Spinal cord (tissue), 10 donors: ENCODE results near the gene YIPF3. TPM values are rescaled to one million over a fixed set of nuclear protein-coding genes. Genes with fewer than 3 reads are reported as not detected.
"Not testable (repeated sequence)": the region's sequence is repeated elsewhere in the genome, so short reads cannot be mapped to it uniquely, and the experiment has no call there.

Source experiments
- DNase-seq, 6 donors: peaks; one replicate each; pipeline versions ENCODE4 v3.0.0 to v3.0.0-alpha.2; 2013 to 2015; ENCODE audit warnings: low spot score in 6 of 6, low read depth in 4 of 6
- H3K27ac ChIP-seq: one replicate; pipeline ENCODE4 v1.5.1; 2013; ENCODE audit warnings: low read depth, low read length, control low read depth
- H3K27me3 ChIP-seq: one replicate; pipeline ENCODE4 v1.6.1; 2013; ENCODE audit warnings: low read length; ENCODE audit not compliant: control insufficient read depth, insufficient read depth
- H3K36me3 ChIP-seq: one replicate; pipeline ENCODE4 v1.6.1; 2013; ENCODE audit warnings: low read length; ENCODE audit not compliant: control insufficient read depth, insufficient read depth
- H3K4me1 ChIP-seq: one replicate; pipeline ENCODE4 v1.6.1; 2013; ENCODE audit warnings: low read length; ENCODE audit not compliant: control insufficient read depth, insufficient read depth
- H3K4me3 ChIP-seq: one replicate; pipeline ENCODE4 v1.5.1; 2013; ENCODE audit warnings: low read depth, low read length, control low read depth
- H3K9me3 ChIP-seq: one replicate; pipeline ENCODE4 v1.6.1; 2013; ENCODE audit warnings: low read length; ENCODE audit not compliant: control insufficient read depth, insufficient read depth
- WGBS: methylation state at CpG from one replicate; pipeline ENCODE4 v1.1.5; 2013; ENCODE audit warnings: missing lambda C conversion rate; ENCODE audit not compliant: insufficient coverage; 5-methylcytosine and 5-hydroxymethylcytosine counted together
- long read RNA-seq, 4 donors: transcript quantifications; one replicate each; lab custom pipeline, GENCODE V29; 2026
- polyA plus RNA-seq, 2 donors: library from polyadenylated mRNA; unstranded; fragments of 120-200 nt; gene quantifications; one replicate each; pipeline ENCODE4 v1.2.1, GENCODE V29; 2013; ENCODE audit not compliant: insufficient read length in 2 of 2
- total RNA-seq, 2 donors: library from RNA; depleted of rRNA in 1 of 2; stranded (reverse); fragments of 120-200 nt in 1 of 2; fragments of >200 nt in 1 of 2; gene quantifications; one replicate each; pipeline versions ENCODE4 v1.2.3 to v1.2.4, GENCODE V29; 2013 to 2014
- donor health status: healthy.

Gene YIPF3
- 100 to 1,000 TPM in 1 of 2 donors, 10 to 100 TPM in 1; 54.7 to 106 TPM for total RNA-seq
- polyA plus RNA-seq: 100 to 1,000 TPM; 125 to 140 TPM
- long read RNA-seq, donor 1, transcript YIPF3-211 (3 exons, 652 nt): minor isoform, 7 of 78 reads
- long read RNA-seq, donor 1, transcript YIPF3-202 (9 exons, 1,576 nt): major isoform, 48 of 78 reads
- long read RNA-seq, donor 1, partial matches to known transcripts: 17 of 78 reads
- long read RNA-seq, donor 1, other reads (novel, unspliced or antisense): 0 of 78 reads
- long read RNA-seq, donor 2, transcript YIPF3-202 (9 exons, 1,576 nt): major isoform, 12 of 22 reads
- long read RNA-seq, donor 2, partial matches to known transcripts: 7 of 22 reads
- long read RNA-seq, donor 2, other reads (novel, unspliced or antisense): 0 of 22 reads
- long read RNA-seq, donor 3, transcript YIPF3-202 (9 exons, 1,576 nt): major isoform, 23 of 59 reads
- long read RNA-seq, donor 3, partial matches to known transcripts: 25 of 59 reads
- long read RNA-seq, donor 3, other reads (novel, unspliced or antisense): 6 of 59 reads
- long read RNA-seq, donor 4, transcript YIPF3-211 (3 exons, 652 nt): minor isoform, 5 of 116 reads
- long read RNA-seq, donor 4, transcript YIPF3-202 (9 exons, 1,576 nt): major isoform, 50 of 116 reads
- long read RNA-seq, donor 4, partial matches to known transcripts: 57 of 116 reads
- long read RNA-seq, donor 4, other reads (novel, unspliced or antisense): 0 of 116 reads

GRCh38 chr6:43516697-43517504 lies at the start of gene YIPF3, which contains the start of gene POLR1C:
Gene YIPF3 (minus strand): TSS chr6:43516926. CDS start chr6:43516807, 119 bp downstream.
Gene POLR1C (plus strand): TSS chr6:43517089. CDS start chr6:43517110, 21 bp downstream.
- Histone ChIP-seq H3K4me3 (peak within 1 kb of the TSS; percentile 98), H3K27ac (peak within 1 kb of the TSS; percentile 85)

GRCh38 chr6:43559328-43559727 lies 42.6 kb upstream of the YIPF3 start:
- no peaks in the 10 kb centered on the region for H3K4me1 ChIP-seq
- peaks cover 54% of the 10 kb centered on the region for H3K36me3 ChIP-seq
- H3K27ac ChIP-seq: no peak overlapping the region
- no peak overlapping the region for H3K4me3 ChIP-seq
- H3K27me3 ChIP-seq: no peaks in the 10 kb centered on the region
- DNase-seq: no peak
- no peaks in the 10 kb centered on the region for H3K9me3 ChIP-seq

More at GRCh38 chr6:43516697-43517504, at the start of gene YIPF3, which contains the start of gene POLR1C:
- Histone ChIP-seq H3K36me3 (peaks cover 58% of the 10 kb centered on the region), H3K4me1 (peaks cover 17% of the 10 kb centered on the region), H3K27me3 (no peaks in the 10 kb centered on the region), H3K9me3 (no peaks in the 10 kb centered on the region)
- 0% methylated on average over 57 of the region's 57 CpGs for WGBS
- DNase-seq: peak; percentile 94 to 100 (median 98)

GRCh38 chr6:43557620-43558019 lies 40.9 kb upstream of the YIPF3 start:
- WGBS: no CpG with 5 or more reads among the region's 7 CpGs
- H3K4me1 ChIP-seq, H3K27me3 ChIP-seq, H3K27ac ChIP-seq, H3K4me3 ChIP-seq, DNase-seq, H3K9me3 ChIP-seq: not testable (repeated sequence)
- H3K36me3 ChIP-seq: peaks cover 54% of the 10 kb centered on the region

GRCh38 chr6:43547222-43547621 lies 30.5 kb upstream of the YIPF3 start:
- no CpG with 5 or more reads among the region's 3 CpGs for WGBS
- DNase-seq: no peak
- Histone ChIP-seq H3K27ac (no peak overlapping the region), H3K27me3 (no peaks in the 10 kb centered on the region), H3K4me1 (no peaks in the 10 kb centered on the region), H3K4me3 (no peak overlapping the region), H3K9me3 (no peaks in the 10 kb centered on the region), H3K36me3 (peaks cover 58% of the 10 kb centered on the region)

- H3K36me3 ChIP-seq: peaks cover 58% of the 10 kb centered on the region
- H3K9me3 ChIP-seq: no peaks in the 10 kb centered on the region
- 89% methylated on average over 3 of the region's 4 CpGs for WGBS
Observed at GRCh38 chr6:43544461-43544860, 27.7 kb upstream of the YIPF3 start.

GRCh38 chr6:43541774-43542471 lies 25.2 kb upstream of the YIPF3 start:
- H3K4me1 ChIP-seq: no peaks in the 10 kb centered on the region
- WGBS: 100% methylated on average over 3 of the region's 8 CpGs
- no peaks in the 10 kb centered on the region for H3K9me3 ChIP-seq
- no peak overlapping the region for H3K4me3 ChIP-seq
- no peaks in the 10 kb centered on the region for H3K27me3 ChIP-seq
- no peak overlapping the region for H3K27ac ChIP-seq
- no peak for DNase-seq
- peaks cover 57% of the 10 kb centered on the region for H3K36me3 ChIP-seq

More at GRCh38 chr6:43544461-43544860, 27.7 kb upstream of the YIPF3 start:
- DNase-seq: no peak
- Histone ChIP-seq H3K27ac (no peak overlapping the region), H3K4me1 (no peaks in the 10 kb centered on the region), H3K27me3 (no peaks in the 10 kb centered on the region), H3K4me3 (no peak overlapping the region)

- Histone ChIP-seq H3K9me3 (no peaks in the 10 kb centered on the region), H3K36me3 (peaks cover 60% of the 10 kb centered on the region), H3K4me1 (no peaks in the 10 kb centered on the region), H3K27me3 (no peaks in the 10 kb centered on the region), H3K27ac (no peak overlapping the region), H3K4me3 (no peak overlapping the region)
- DNase-seq: no peak
- WGBS: 98% methylated on average over 4 of the region's 5 CpGs
Observed at GRCh38 chr6:43540507-43540906, 23.8 kb upstream of the YIPF3 start.

GRCh38 chr6:43539409-43539808 lies 22.7 kb upstream of the YIPF3 start:
- not testable (repeated sequence) for H3K27ac ChIP-seq, H3K27me3 ChIP-seq, H3K4me3 ChIP-seq, H3K9me3 ChIP-seq, DNase-seq, H3K4me1 ChIP-seq
- WGBS: 95% methylated on average over 16 of the region's 20 CpGs
- peaks cover 61% of the 10 kb centered on the region for H3K36me3 ChIP-seq

- H3K4me1 ChIP-seq, H3K4me3 ChIP-seq, DNase-seq, H3K27me3 ChIP-seq, H3K27ac ChIP-seq, H3K9me3 ChIP-seq: not testable (repeated sequence)
- H3K36me3 ChIP-seq: peaks cover 59% of the 10 kb centered on the region
- 98% methylated on average over 8 of the region's 17 CpGs for WGBS
Observed at GRCh38 chr6:43538986-43539385, 22.3 kb upstream of the YIPF3 start.
